NCI-H1417 treated with DMSO at 0.1 percent for 48 hours (cell line): Measurements from ENCODE around the gene PRODH2.

ENCODE experiments used
- DNase-seq: peaks from one replicate; lab custom pipeline; 2025; lab: John Stamatoyannopoulos, UW

The PRODH2 gene, protein sequence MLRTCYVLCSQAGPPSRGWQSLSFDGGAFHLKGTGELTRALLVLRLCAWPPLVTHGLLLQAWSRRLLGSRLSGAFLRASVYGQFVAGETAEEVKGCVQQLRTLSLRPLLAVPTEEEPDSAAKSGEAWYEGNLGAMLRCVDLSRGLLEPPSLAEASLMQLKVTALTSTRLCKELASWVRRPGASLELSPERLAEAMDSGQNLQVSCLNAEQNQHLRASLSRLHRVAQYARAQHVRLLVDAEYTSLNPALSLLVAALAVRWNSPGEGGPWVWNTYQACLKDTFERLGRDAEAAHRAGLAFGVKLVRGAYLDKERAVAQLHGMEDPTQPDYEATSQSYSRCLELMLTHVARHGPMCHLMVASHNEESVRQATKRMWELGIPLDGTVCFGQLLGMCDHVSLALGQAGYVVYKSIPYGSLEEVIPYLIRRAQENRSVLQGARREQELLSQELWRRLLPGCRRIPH

DNA sequence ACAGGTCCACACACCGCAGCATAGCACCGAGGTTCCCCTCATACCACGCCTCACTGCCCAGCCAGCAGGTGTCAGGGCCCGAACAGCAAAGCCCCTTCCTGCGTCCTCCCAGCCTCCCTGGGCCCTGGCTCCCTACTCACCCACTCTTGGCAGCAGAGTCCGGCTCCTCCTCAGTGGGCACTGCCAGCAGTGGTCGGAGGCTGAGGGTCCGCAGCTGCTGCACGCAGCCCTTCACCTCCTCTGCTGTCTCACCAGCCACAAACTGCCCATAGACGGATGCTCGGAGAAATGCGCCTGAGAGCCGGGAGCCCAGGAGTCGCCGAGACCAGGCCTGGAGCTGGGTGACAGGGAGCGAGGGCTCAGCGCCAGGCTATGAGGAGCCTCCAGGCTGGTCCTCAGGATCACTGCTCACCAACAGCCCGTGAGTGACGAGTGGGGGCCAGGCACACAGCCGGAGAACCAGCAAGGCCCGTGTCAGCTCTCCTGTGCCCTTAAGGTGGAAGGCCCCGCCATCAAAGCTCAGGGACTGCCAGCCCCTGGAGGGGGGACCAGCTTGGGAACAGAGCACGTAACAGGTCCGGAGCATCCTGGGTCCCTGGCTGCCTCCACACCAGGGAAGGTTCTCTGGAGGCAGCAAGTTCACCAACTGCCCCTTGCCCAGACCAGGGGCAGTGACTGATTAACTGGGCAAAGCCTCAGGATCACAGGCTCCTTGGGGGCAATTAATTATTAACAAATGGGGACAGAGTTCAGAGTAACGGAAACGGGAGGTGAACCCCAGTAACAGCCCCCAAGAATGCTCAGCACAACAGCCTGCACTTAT, at the start of gene PRODH2:
Gene PRODH2 (minus strand): TSS at position 626 of the 823 bp plus-strand sequence. CDS start 40 bp downstream, at position 586.
- no peak for DNase-seq

DNA sequence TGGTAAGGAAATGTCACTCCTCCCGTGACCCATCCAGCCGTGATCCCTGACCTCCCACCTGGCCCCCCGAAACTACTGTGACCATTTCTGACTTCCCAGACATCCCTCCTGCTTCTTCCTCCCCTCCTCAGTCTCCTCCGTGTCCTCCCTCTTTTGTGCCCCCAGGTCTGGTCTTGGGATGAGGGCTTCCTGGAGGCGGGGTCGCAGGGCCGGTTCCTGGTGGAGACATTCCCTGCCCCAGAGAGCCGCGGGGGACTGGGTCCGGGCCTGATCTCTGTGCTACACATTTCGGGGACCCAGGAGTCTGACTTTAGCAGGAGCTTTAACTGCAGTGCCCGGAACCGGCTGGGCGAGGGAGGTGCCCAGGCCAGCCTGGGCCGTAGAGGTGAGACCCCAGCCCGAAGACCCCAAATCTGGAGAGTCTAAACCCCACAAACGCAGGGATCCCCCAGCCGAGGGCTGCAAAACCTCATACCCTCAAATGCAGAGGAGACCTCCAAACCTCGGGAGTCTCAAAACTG, 49.1 kb upstream of the PRODH2 start:
- no peak for DNase-seq

DNA sequence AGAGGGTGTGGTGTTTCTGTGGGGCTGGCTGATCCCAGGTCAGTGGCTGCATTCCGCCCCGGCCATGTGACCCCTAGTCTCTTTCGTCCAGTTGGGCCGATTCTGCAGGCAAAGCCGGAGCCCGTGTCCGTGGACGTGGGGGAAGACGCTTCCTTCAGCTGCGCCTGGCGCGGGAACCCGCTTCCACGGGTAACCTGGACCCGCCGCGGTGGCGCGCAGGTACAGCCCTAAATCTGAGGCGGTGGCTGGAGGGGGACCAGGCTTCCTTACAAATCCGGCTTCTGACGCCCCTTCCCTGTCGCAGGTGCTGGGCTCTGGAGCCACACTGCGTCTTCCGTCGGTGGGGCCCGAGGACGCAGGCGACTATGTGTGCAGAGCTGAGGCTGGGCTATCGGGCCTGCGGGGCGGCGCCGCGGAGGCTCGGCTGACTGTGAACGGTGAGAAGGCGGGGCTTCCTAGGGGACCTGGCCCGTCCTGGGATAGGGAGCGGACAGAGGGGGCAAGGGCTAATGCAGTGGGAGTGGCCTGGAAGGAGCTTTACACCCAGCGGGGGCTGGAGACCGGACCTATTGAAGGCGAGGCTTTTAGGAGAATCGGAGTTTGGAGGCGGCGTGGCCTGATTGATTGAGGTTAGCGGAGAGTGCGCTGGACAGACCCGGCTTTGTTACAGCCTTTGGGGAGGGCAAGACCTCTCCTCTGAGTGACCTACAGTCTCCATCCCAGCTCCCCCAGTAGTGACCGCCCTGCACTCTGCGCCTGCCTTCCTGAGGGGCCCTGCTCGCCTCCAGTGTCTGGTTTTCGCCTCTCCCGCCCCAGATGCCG, 48.4 kb upstream of the PRODH2 start:
- DNase-seq = no peak

DNA sequence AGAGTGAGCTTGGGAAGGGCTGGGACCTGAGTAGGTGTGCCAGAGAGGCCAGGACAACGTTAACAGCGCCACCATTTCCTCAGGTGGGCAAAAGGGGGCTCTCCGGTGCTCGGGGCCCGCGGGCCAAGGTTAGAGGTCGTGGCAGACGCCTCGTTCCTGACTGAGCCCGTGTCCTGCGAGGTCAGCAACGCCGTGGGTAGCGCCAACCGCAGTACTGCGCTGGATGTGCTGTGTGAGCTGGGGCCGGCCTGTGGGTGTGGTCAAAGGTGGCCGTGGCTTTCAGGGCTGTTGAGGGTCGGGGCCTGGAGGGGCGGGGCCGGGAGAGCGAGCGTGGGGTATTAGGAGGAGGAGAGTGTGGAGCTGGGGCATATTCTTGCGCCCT, 47.8 kb upstream of the PRODH2 start:
- DNase-seq = no peak

DNA sequence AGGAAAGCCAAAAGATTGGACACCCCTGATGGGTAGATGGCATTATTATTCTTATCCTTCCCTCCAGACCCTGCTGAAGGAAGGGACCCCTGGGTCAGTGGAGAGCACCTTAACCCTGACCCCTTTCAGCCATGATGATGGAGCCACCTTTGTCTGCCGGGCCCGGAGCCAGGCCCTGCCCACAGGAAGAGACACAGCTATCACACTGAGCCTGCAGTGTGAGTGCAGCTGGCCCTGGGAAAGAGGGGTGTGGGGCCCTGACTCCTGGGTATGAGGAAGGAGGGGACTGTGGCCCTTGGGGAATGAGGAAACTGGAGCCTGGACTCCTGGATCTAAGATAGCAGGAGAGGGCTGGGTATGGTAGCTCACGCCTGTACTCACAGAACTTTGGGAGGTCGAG, 46.8 kb upstream of the PRODH2 start:
- DNase-seq = no peak

DNA sequence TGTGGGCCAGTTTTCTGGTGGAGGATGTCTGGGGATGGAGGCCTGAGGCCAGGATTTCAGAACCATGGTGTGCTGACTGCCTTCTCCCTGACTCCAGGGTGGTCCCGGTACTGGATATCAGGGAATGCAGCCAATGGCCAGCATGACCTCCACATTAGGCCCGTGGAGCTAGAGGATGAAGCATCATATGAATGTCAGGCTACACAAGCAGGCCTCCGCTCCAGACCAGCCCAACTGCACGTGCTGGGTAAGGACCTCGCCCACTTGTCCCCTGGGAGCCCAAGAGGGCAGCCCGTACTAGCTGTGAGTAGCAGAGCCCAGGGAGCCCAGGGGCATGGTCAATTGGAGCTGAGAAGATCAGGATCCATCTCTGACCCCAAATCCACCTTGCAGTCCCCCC, 45.7 kb upstream of the PRODH2 start:
- DNase-seq = no peak

DNA sequence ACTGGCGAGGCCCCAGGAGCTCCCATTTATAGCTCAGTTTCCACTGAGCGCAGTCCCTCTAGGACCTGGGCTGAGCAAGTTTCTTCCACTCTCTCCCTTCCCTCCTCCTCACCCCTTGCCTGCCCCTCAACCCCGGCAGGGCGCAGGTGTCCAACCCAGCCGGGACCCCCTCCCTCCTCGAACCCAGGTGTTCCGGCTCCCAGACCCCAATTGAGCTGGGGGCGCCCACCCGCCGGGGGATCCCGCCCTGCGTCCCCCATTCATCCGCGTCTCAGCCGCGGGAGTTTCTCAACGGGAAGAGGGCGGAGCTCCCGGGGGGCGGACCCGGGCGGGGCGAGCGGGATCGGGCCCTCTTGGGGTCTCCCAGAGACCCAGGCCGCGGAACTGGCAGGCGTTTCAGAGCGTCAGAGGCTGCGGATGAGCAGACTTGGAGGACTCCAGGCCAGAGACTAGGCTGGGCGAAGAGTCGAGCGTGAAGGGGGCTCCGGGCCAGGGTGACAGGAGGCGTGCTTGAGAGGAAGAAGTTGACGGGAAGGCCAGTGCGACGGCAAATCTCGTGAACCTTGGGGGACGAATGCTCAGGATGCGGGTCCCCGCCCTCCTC, 44.0 kb upstream of the PRODH2 start, which contains the start of gene KIRREL2:
Gene KIRREL2 (plus strand): TSS at position 366 of the 604 bp plus-strand sequence. CDS start 209 bp downstream, at position 575.
- no peak for DNase-seq

DNA sequence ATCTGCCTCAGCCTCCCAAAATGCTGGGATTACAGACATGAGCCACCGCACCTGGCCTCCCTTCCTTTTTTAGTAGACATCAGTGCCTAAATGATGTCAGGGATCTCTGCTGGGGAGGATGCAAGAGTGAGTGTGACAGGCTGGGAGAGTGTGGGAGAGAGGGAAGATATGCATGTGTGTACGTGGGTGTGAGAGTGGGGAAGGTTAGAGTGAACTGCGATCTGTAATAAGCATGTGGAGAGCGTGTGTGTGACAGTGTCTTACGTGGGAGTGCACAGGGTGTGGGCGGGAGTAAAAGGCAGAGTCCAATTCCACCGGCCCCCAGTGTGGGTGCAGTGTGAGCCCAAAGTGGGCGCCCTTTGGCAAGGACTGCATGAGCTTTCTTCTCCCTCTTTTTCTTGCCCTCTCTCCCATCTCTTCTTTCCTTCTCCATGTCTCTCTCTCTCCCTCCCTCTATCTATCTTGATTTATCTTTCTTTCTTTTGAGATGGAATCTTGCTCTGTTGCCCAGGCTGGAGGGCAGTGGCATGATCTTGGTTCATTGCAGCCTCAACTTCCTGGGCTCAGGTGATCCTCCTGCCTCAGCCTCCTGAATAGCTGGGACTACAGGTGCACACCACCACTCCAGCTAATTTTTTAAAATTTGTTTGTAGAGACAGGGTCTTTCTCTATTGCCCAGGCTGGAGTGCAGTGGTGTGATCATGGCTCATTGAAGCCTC, 40.6 kb upstream of the PRODH2 start:
- no peak for DNase-seq

DNA sequence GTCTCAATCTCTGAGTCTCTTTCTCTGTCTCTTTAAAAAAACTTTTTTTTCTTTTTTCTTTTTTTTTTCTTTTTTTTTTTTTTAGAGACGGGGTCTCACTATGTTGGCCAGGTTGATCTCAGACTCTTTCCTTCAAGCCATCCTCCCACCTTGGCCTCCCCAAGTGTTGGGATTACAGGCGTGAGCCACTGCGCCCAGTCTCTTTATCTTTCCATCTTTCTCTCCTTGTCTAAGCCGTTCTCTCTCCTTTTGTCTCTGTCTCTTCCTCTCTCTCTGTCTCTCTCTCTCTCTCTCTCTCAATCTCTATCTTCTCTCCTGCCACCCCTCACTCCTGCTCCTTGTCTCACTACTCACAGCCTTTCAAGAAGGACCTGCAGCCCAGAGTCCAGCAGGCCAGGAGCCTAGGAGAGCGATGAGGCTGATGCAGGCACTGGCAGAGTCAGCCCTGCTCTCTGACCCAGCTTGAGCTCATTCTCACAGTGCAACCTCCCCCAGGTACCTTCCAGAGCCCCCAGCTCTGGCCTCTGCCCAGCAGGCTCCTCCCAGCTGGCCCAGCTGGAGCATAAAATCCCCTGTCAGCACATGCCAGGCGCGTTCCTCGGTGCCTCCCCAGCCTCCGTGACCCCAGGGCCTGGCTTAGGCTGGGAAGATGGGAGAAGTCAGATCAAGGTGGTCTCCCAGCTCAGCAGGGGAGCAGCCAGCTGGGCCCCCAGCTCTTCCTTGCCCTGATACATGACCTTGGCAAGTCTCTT, 39.6 kb upstream of the PRODH2 start, which contains the start of gene NPHS1:
Gene NPHS1 (minus strand): TSS at position 476 of the 752 bp plus-strand sequence. CDS start 667 bp downstream, outside the sequence.
- DNase-seq = no peak

DNA sequence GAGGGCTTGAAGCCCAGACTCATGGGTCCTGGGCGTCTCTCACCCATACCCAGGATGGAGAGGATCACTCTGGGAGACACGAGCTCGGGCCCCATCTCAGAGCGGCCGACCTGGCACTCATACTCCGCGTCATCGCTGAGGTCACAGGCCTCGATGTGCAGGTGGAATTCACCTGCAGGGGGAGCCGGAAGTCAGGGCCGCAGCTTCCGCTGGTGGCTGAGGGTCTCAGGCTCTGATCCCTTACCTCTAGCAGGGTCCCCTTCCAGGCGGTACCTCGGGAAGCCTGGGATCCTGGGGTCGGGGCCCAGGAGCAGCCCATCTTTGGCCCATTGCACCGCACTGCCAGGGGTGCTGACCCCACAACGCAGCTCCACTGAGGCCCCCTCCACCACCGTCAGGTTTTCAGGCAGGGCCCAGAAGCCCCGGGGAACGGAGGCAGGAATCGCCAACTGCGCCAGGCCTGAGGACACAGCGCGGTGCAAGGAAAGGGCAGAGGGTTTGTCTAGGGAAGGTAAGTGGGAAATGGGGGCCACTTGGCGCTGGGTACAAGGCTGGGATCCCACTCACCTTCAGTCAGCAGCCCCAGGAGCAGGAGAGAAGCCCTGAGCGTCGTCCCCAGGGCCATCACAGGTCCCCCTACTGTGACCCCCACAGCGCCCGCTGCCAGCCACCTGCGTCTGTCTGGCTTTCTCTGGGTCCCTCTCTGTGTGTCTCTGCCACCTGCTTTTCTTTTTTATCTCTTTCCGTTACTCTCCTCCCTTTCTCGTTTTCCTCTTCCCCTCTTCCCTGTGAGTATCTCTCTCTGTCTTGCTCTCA, 38.8 kb upstream of the PRODH2 start:
- no peak for DNase-seq

DNA sequence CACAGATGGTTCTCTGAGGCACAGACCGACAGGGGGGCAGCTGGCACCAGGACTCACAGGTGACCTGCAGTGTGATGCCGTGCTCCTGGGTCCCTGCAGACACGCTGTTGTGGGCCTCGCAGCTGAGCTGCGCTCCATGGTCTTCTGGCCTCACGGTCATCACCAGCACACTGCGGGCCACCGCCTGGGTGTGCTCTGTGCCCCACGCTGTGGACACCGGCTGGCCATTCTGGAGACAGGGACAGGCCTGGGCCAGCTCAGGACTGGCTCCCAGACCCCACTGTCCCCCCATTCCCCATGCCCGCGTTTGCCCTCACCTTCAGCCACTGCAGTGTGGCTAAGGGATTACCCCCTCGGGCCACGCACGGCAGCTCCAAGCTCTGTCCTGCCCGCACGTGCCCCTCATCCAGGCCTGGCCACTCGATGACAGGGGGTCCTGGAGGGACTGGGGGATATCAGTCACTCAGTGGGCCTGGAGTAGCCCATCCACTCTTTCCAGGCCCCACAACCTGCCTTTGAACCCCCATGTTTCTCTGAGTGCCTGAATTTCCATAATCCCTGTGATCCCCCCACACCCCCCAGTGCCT, 36.4 kb upstream of the PRODH2 start:
- no peak for DNase-seq

DNA sequence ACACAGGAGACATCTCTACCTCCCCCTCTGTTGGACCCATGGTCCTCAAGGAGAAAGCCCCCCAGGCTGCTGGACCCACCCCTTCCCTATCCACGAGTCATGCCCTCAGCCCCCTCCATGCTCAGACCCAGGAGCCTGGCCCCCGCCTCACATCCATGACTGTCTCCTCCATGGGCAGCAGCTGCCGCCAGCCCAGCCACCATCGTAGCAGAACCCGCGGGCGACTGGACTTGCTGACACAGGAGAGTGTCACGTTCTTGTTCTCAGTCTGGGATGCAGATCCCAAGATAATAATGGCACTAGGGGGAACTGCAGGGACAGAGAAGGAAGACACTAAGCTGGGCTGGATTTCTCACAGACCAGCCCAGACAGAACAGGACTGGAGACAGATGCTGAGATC, 35.8 kb upstream of the PRODH2 start:
- DNase-seq = no peak

DNA sequence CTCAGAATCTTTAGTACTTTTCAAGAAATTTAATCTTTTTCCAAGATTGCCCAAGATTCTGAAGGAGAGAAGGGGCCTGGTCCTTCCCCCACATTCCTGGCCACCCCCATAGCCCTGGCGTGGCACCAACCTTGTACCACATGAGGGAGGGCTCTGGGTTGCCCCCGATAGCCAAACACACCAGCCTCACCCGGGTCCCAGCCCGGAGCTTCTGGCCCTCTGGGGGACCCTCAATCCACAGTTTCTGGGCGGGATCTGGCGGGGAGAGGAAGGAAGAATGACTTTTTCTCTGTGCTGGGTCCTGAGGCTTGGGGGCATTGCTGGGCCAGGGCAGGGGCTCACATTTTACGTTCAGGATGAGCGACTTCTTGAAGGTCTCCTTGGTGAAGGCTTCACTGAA, 35.3 kb upstream of the PRODH2 start:
- DNase-seq = no peak

DNA sequence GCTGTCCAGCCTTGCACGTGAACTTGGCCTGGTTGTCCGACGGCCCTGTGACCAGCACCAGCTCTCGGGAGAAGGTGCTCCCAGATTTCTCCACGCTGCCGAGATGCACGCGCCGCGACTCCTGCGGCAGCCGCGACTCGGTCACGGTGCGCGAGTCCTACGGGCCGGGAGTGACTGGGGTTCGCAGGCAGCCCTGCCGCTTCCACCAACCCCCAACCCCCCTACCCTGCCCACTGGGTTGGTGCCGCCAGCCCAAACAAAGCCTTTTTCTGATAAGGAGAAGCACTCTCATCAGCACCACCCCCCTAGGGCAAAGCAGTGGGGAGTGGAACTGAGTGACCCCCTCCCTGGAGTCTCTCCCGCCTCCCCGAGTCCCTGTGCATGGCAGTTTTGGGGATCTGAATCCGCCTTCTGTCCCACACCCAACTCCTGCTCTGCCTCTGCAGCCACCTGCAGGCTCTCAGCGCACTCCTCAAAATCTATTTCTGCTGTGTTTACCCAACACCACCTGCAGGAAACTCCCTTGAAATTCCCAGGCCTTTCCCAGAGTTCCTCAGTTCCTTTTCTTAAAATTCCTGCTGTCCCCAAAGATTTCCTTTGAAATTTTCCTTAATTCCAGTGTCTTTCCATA, 33.5 kb upstream of the PRODH2 start:
- no peak for DNase-seq

DNA sequence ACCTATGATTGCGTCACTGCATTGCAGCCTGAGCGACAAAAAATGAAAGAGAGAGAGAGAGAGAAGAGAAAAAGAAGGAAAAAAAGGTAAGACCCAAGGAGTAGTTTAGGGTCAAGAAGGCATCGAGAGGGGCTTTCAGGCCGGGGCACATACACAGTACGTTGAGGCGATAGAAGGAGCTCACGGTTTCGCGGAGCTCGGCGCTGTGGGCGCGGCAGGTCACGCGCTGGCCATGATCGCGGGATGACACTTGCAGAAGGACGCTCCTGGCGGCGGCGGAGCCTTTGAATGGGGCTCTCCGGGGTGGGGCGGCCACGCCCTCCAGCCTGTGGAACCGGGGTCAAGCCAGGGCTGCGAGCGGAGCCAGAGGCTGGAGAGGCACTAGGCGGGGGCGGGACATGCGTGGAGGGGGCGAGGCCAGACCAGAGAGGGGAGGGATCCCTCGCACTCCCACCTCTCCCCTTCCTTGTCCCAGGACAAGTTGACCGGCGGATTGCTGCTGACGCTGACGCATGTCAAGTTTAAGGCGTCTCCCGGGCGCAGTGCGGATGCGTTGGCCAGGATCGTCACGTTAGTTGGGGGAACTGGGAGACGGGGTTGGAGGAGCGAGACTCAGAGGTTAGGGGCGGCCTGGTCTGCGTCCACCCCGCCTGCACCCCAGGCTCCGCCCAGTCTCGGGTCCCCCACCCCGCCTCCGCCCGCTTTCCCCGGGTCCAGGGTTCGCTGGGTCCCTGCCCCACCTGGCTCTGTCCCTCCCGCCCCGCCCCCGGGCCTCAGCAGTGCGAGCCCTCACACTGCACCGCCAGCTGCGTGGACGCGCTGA, 32.8 kb upstream of the PRODH2 start:
- DNase-seq = no peak

DNA sequence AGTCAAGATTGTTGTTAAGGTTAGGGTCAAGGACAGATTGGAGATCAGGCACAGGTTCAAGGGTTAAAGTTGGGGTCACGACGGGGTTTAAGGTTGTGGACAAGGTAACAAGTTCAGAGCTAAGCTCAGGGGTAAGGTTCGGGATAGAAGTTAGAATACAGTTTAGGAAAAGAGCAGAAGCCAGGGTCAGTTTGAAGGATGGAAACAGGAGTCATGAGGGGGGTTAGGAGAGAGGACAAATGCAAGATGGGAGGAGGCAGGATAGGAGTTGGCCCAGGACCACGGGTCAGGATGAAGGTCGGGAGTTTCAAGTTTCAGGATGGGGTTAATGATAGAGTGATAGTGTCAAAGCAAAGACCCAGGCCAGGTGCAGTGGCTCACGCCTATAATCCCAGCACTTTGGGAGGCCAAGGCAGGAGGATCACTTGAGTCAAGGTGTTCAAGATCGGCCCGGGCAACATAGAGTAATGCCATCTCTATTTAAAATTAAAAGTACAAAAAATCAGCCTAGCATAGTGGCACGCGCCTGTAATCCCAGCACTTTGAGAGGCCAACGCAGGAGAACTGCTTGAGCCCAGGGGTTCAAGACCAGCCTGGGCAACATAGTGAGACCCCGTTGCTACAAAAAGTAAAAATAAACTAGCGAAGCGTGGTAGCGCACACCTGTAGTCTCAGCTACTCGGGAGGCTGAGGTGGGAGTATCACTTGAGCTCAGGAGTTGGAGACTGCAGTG, 32.0 kb upstream of the PRODH2 start:
- DNase-seq = no peak
